HG02884 (cell line): ENCODE results near the gene CHML.
A peak's percentile ranks its signal among the peaks of the same experiment; 100 is the strongest.

Experiments
- ATAC-seq: cut with Tn5 transposase; IDR thresholded peaks from one replicate; pipeline ENCODE4 v1.9.1; 2021; ENCODE audit warnings: mild to moderate bottlenecking, moderate library complexity; ENCODE audit not compliant: unreplicated experiment

CHML gene

DNA sequence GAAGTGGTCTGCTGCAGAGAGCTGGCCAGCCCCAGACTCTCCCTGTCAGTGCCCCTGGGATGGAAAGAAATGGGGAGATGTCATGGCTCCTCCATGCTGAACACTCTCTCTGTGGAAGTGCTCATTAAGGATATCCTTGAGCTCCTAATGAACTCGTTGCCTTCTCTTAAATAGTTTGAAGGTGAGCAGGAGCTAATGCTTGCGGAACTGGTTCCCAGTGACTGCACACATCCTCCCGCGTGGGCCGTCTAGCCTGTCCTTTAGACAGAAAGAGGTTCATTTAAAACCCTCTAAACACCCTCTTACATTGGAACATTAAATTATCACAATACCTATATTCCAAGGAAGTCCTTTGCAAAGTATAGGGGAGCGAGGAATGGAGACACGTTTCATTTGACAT lies 6.0 kb upstream of the CHML start:
- ATAC-seq, result no peak

DNA sequence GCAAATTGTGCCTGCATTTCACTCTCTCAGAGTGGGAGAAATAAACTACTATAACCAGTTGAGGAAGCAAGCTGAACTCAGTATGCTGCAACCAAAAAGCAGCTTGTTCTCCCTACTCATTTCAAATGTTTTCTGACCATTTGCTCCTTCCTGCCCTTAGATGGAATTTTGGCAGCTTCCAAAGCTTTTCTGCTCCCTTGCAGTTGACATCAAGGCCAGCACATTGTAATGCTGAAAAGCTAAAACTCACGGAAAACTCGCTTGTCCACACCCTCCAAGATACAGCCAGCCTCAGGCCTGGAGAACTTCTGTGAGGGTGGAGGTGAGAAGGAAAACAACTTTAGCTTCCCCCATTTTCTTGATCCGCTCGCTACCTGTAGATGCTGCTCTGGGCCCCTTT lies 5.0 kb upstream of the CHML start:
- no peak for ATAC-seq

DNA sequence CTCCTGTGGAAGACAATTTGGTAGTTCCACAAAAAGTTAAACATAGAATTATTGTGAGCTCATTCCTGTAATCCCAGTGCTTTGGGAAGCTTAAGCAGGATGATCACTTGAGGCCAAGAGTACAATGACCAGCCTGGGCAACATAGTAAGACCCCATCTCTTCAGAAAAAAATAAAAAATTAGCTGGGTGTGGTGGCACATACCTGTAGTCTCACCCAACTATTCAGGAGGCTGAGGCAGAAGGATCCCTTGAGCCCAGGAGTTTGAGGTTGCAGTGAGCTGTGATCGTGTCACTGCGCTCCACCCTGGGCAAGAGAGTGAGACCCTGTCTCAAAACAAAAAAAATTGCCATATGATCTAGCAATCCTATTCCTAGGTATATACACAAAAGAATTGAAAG lies 4.1 kb upstream of the CHML start:
- ATAC-seq, result no peak

DNA sequence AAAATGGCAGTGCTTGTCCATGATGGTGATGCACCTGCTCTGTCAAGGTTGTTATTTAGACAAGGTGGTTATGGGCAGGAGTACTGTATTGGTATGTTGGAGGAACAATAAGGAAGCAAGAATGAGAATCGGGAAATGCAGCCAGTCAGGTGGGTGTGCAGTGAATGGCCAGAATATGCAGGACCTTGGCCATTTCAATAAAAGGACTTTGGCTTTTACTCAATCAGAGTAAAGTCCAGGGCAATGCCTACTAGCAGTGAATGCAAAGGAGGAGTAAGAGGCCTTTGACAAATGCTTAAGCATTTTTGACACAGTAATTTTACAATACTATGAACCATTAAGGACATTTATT lies 2.4 kb upstream of the CHML start:
- no peak for ATAC-seq

DNA sequence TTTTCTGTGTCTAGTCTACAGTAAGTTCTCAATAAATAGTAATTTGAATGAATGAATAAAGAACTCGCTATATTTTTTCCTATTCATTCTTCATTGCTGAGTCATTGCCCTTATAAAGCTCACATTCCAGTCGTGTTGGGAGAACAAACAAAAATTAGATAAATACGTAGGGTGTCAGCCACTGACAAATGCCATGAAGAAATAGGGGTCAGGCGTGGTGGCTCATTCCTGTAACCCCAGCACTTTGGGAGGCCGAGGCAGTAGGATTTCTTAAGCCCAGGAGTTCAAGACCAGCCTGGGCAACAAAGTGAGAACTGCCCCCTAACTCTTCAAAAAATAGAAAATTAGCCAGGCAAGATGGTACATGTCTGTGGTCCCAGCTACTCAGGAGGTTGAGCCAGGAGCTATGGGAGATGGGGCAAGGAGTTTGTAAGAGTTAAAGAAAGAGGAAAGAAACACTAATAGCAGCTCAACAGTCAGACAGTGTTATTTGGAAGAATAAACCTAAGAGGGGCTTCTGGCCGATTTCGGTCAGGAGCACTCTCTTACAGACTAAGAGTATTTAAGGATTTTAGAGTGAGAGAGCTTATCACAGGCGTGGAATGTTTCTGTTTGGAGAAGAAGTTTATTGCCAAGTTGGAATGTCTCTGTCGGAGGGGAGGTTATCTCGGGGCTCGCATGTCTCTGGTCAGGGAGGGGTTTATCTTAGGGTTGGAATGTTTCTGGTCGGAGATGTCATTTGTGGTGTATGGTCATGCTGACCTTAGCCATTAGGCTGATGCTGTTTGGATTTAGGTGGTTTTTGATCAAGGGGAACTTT lies 1.8 kb upstream of the CHML start:
- ATAC-seq, result no peak

DNA sequence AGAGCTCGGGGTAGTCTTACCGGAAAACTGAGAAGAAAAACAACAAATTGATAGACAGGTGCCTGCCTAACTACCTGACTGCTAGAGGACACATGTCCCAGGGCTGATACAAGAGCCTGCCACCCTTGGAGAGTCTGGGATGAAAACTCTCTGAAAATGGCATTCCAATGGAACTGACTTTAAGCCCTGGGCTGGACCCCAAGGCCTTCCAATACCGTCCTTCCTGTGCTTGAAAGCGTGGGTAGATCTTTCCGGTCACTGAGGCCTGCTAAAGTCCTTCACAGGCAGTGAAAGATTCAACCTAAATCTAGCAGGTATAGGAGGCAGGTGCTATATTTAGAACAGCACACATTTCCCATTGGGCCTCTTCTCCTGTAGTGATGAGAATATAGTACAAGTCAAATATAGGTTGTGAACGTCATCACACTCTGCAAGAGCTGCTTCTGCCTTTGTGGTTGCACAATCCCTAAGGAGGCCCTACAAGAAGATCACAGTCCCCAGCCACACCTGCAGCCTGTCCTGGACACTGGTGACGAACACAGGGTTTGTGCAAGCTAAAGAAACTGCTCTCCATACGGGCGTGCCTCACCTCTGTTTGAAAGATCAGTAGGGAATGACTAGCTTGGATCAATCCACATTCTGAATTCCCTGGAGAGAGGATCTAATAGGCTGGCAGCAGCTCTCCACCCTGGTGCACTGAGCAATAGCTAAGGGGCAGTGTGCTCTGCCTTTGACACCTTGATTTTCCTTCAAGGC lies 876 bp upstream of the CHML start:
- ATAC-seq, result no peak

DNA sequence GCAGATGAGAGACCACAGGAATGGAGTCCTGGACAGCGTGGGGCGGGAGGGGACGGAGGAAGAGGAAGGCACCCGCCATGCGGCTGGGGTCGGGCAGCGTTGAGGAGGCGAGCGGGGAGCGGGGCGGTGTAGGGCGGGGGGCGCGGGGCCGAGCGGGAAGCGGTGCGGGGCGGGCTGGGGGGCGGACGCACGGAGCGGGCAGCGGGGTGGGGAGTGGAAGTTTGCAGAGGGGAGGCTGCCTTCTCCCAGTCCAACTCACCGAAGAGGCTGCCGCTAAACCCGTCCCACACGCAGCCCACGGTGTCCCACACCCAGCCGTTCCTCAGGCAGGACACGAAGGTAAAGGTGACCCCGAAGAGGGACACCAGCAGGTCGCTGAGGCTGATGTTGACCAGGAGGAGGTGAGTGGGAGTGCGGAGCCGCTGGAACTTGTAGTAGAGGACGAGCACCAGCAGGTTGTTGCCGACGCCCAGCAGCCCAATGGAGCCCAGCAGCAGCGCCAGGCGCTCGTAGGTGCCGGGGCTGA lies 483 bp downstream of the CHML start:
- ATAC-seq, result peak; percentile 43

DNA sequence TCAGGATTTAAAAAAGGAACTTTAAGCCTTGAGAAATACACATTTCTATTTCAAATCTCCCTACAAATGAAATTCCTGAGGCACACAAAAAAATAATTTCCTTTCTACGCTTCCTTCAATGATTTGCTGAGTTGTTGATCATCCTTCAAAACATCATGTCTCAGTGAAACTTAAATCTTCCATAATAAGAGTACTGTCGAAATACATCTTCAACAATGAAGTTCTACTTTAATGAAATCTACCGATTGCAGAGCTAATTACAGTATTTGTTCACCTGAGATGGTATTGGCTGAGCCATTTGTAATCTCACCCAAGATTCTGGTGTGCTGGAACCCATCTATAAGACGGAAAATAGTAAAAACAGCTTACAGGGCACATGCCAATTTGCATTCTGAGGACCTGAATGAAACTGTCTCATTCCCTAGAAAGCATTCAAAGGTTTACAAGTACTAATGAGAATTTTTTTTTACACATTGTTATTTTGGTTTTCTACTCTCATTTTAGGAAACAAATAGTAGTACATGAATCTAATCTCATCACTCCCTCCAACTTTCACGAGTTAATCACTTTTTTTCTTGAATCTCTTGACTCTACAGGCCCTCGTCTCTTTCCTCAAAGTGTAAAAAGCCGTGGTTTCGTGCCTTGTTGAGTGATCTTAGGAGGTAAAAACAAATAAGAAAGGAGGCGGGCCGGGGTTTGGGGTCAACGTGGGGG lies 1.1 kb downstream of the CHML start:
- ATAC-seq, result peak; percentile 0

DNA sequence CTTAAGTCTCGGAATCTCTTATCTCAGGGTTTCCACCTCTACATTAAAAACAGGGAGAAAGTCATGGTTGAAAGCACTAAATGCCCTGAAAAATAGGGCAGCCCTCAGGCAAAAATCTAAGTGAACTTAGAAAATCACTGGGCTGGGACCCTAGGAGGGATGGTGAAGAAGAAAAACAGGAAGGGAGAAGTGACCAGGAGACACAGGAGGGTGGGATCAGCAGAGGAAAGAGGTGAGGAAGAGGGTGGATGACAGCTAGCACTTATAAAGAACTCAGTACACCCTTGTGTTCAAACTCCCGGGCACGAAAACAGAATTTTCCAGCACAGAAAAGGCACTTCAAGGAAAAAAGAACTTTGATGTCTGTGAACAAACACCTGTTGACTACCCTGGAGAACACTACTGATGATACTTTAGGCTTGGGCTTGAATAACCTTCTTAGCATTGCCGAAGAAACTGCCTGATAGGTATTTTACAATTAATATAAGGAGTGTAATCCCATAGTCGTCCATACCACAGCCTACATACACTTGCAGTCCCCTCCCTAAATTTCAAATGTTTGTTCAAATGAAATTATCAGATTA lies 2.0 kb downstream of the CHML start:
- ATAC-seq, result no peak

DNA sequence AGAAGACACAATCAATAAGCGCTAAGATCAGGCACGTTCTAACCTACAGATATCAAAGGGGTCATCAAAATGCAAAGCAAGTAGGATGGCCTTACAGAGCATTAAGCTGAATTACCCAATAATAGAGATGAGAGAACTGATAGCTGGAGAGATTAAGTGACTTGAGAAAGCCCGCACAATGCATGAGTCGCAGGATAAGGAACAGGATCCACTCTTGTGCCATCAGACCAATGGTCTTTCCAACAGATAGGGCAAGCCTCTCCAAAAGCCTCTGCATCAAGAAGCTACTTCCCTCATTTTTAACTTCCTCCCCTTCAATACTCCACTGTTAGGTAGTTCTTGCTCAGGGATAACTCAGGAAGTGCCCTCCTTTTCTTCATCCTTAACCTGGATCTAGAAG lies 2.6 kb downstream of the CHML start:
- ATAC-seq, result no peak

DNA sequence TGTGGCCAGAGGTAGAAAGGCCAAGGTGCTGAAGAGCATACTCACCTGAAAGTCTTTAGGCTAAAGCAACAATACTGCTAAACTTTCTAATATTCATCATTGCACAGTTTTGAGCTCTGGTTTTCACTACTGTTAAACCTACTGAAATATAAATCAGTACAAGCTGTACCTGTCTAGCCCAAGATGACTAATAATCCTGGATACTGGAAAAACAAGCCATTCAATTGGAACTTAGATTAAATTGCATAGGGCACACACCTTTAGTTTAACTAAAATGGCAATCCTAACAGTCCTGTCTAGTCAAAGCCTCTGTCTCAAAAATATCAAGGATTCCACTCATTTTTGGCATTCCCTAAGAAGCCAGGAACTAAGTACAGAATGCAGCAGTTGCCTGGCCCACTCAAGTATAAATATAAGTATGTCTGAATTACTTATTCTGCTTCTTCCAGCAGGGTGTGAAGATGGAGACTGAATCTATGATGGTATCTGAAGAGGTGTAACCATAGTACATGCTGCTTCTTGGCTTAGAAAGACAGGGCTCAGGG lies 3.1 kb downstream of the CHML start:
- no peak for ATAC-seq

DNA sequence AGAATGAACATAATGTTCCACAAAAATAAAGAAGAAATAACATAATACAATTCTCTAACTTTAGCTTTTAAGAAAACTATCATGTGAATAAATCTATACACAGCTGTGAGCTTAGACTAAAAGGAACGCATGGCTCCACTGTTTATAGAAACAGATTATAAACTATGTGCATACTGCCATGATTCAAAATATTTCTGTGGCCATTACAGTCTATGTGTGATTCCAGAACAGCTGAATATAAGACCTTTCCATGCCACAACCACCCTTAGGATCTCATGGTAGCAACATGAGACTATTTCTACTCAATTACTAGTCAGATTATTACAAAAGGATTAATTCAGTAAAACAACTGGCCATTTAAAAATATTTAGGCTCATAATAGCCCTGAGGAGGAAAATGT lies 3.9 kb downstream of the CHML start:
- ATAC-seq, result no peak

DNA sequence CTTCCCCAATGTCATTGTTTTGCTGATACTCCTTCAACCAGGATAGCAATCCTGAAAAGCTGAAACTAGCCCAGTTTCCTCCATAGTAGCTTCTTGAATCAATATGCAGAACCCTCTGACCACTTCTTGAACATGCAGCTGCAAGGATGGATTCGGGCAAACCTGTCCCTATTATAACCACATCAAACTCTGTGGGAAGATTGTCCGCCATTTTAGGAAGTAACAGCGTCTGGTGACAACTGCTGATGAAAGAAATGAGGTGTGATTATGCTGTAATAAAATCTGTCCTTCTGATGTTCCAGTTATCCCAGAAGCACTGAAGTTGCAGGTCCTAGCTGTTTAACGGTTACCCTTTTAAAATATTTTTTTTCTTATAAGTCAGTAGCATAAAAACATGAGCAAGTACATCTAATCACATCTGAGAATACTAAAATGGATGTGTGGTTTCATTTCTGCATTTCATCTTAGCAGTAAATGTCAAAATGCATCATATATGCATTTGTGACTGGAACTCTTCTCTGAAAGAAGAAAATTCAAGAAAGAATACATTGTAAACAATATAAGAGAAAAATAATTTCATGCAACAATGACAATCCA lies 4.5 kb downstream of the CHML start:
- no peak for ATAC-seq

DNA sequence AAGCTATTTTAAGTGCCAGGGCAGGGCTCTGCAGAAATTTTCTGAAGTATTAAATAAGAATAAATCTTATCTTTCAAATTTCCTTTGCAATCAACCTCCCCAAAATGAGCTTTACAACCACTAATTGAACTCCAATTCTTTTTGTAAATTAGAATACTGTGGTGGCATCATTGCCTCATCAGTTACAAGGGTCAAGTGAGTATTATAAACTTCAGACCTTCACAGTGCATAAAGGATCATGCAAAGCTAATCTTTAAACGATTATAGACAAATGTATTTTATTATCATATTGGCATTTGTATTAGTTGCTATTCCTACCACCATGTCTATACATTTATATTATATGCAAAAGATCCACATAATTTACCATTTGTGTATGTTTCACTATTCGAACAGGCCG lies 7.2 kb downstream of the CHML start:
- ATAC-seq, result no peak

DNA sequence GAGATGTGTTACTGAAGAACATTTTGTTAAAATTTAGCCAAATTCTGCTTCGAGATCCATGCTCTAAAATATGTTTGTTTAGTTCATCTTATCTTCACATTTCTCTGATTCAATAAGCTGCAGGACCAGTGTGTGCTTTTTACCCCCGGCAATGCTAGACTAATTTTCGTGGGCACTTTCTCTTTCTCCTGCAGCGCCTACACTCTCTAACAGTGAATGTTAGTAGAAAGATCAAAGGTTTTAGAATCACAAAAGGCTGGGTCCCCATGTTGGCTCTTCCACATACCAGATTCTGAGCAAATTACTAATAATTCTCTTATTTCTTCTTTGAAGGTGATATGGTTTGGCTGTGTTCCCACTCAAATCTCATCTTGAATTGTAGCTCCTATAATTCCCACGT lies 8.5 kb downstream of the CHML start:
- no peak for ATAC-seq

DNA sequence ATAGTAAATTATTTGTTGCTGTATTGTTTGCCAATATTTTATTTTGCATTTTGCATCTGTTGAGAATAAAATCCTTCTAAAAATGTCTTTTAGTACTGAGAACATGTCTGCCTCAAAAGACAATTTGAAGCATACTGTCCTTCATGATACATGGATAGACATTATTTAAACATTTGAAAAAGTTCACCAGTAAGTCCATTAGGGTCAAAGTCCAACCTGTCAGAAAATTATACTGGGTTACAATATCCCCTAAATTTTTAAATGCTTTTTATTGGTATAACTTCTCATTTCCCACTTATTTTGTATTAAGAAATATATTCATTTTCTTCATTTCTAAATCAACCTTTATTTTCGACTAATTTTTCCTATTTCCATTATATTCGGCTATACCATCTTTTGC lies 9.3 kb downstream of the CHML start:
- ATAC-seq, result no peak

DNA sequence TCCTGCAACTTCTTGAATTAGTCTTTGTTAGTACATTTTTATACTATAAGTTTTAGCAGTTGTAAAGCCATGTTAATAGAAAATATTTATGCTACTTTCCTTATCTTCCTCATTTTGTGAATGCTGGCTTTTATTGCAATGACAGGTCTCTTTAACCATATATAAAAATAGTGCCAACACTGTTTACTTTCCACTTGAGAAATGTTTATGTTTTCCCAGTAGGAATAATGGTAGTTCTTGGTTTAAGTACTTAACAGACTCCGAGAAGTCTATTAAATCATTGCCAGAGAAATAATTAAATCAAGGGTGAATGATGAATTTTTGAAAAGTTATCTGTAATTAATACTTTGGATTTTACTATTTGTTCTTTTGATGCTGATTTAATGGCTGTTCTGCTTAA lies 9.7 kb downstream of the CHML start:
- no peak for ATAC-seq

DNA sequence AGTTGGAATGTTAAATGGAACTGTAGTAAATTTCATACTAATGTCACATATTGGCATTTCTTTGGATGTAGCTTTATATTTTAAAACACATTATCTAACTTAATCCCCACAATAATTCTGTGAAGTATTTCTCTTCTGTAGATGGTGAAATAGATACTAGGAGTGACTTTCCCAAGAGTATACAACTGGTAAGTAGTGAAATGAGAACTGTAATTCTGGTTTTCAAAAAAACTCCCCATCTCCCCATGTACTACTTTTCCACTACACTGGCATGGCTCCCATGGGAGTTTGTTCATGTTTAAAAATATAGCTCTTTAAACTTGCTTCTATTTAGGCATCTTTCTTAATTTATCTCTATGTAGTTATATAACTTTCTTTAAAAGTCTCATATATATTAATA lies 10.2 kb downstream of the CHML start:
- no peak for ATAC-seq

DNA sequence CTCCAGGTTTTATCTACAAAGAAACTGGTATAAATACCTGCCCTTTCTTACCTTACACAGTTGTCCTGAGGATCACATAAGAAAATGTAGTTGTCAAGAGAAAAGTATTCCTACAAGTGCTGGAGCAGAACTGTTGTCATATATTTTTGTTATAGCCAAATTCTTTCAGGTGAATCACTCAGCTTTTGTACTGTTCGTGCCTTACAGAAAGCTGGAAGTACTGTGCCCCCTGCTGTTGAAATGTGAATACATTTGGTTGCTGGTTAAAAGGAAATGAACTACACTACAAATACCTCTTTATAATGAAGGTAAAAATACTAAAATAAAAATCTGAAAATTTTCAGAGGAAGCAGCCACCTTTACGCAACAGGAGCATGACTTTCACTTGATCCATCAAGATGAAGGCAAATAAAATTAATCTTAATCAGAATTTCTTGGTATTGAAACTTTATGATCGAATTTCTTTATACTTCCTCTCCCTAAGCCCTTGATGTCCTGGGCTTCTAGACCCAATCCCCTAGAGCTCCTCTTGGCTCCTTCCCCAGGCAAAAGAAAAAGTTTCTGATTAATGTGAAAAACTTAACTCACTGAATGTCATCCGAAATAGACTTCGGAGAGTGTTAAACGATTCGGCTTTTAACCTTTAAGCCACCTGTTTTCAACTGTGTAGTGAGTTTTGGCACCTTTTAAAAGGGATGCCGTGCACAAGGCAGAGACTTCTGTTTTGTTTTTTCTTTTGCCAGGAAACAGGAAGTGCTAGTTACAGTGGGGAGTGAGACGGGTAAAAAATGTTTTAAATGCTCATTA lies 12.5 kb downstream of the CHML start:
- peak; percentile 82 for ATAC-seq

DNA sequence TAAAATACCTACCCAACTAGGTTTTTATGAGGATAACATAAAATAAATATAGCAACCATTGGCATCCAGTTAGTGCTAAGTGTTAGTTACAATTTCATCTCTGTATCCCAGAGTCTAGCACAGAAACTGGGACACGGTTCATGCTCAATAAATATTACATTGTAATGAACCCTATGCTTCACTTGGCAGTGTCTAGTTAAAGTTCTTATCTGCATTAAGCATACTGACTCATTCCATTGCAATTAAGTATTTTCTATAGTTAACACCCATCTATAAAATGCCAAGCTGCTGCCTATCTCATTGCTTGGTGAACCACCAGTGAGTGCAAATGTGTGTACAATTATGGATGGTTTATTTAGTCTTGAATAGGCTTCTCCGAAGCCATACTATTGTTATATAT lies 15.2 kb downstream of the CHML start:
- no peak for ATAC-seq
